ENCODE results near the gene CDCP1. TPM values are rescaled to one million over a fixed set of nuclear protein-coding genes. Genes with fewer than 3 reads are reported as not detected.
"Not testable (repeated sequence)": the region's sequence is repeated elsewhere in the genome, so short reads cannot be mapped to it uniquely, and the experiment has no call there.

Gene CDCP1
- total RNA-seq, 2 donors from 2014 or later: 14.3 to 21.5 TPM

DNA sequence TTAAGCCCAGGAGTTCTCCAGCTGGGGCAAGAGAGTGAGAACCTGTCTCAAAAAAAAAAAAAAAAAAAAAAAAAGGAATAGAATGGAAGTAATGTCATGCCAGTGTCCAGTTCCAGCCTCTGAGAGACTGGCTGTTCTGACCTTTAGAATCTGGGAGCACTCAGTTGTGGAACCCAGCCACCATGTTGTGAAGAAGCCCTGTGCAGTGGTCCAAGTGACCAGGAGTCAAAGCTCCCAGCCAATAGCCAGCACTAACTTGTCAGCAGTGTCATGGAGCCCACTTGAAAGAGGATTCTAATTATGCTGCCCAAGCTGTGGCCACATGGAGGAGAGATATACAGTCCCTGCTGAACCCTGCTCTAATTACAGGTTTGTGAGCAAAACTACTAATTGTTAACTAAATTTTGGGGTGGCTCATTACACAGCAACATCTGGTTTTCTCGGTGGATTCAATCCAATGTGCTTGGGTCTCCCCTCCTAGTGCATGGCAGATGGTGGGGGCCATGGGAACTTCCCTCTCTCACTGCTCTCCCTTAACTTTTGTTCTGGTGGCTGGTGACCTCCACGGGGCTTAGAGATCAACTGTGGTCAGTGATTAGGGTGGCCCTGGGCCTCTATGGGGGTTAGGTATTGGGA lies 64.6 kb downstream of the CDCP1 start:
- H3K9me3 ChIP-seq: no peaks in the 10 kb centered on the region
- TF ChIP-seq, protein P1, sequence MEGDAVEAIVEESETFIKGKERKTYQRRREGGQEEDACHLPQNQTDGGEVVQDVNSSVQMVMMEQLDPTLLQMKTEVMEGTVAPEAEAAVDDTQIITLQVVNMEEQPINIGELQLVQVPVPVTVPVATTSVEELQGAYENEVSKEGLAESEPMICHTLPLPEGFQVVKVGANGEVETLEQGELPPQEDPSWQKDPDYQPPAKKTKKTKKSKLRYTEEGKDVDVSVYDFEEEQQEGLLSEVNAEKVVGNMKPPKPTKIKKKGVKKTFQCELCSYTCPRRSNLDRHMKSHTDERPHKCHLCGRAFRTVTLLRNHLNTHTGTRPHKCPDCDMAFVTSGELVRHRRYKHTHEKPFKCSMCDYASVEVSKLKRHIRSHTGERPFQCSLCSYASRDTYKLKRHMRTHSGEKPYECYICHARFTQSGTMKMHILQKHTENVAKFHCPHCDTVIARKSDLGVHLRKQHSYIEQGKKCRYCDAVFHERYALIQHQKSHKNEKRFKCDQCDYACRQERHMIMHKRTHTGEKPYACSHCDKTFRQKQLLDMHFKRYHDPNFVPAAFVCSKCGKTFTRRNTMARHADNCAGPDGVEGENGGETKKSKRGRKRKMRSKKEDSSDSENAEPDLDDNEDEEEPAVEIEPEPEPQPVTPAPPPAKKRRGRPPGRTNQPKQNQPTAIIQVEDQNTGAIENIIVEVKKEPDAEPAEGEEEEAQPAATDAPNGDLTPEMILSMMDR (IDR thresholded peaks at IDR 0.05): no peak
- TF ChIP-seq POLR2A (IDR thresholded peaks at IDR 0.05) (no peak), POLR2AphosphoS5 (IDR thresholded peaks at IDR 0.05) (no peak)
- no peaks in the 10 kb centered on the region for H3K36me3 ChIP-seq
- intact Hi-C loops (cut with DNase I): no loop called here
- no peaks in the 10 kb centered on the region for H3K27me3 ChIP-seq (replicated peaks; ENCODE audit: insufficient read depth)
- WGBS: 83% methylated on average over 2 of the region's 2 CpGs
- no peak overlapping the region for H3K27ac ChIP-seq
- DNase-seq (ENCODE audit: low spot score): no peak
- H3K4me3 ChIP-seq: no peak overlapping the region
- no peaks in the 10 kb centered on the region for H3K4me1 ChIP-seq (replicated peaks)

DNA sequence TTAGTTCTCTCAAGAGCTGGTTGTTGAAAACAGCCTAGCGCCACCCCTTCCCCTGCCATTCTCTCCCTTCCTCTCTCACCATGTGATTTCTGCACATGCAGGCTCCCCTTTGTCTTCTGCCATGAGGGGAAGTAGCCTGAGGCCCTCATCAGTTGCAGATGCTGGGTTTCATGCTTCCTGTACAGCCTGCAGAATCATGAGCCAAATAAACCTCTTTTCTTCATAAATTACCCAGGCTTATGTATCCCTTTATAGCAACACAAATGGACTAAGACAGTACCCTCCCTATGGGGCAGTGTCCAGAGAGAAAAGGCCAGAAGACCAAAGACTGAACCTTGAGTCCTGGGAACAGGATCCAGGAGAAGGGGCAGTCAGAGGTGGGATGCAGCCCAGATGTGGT lies 65.4 kb downstream of the CDCP1 start:
- no peaks in the 10 kb centered on the region for H3K9me3 ChIP-seq
- no peak for TF ChIP-seq POLR2AphosphoS5 (IDR thresholded peaks at IDR 0.05)
- TF ChIP-seq, protein P1 (IDR thresholded peaks at IDR 0.05): no peak
- TF ChIP-seq POLR2A (IDR thresholded peaks at IDR 0.05): no peak
- H3K4me3 ChIP-seq: no peak overlapping the region
- no peaks in the 10 kb centered on the region for H3K36me3 ChIP-seq
- 83% methylated on average over 1 of the region's 1 CpG for WGBS
- intact Hi-C loops (cut with DNase I): no loop called here
- H3K4me1 ChIP-seq (replicated peaks): no peaks in the 10 kb centered on the region
- DNase-seq (ENCODE audit: low spot score): no peak
- no peaks in the 10 kb centered on the region for H3K27me3 ChIP-seq (replicated peaks; ENCODE audit: insufficient read depth)
- H3K27ac ChIP-seq: no peak overlapping the region

DNA sequence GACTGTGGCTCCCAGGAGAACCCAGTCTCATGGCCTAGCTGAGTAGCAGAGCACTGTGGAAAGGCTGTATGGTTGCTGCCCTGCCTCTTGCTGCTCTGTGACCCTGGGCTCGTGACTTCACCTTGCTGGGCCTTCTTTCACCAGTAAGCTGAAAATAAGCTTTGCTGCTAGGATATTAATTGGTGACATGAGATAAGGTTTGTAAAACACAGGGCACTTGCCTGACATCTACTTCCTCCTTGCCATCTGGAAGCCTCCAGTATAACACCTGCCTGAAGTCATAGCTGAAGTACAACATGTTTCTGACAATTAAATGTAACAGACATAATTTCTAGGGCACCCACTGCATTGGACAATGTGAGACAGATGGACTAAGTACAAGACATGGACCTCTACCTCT lies 66.5 kb downstream of the CDCP1 start:
- intact Hi-C loops (cut with DNase I): no loop called here
- Histone ChIP-seq H3K4me3 (no peak overlapping the region), H3K27me3 (replicated peaks; ENCODE audit: insufficient read depth) (no peaks in the 10 kb centered on the region), H3K9me3 (no peaks in the 10 kb centered on the region), H3K4me1 (replicated peaks) (no peaks in the 10 kb centered on the region), H3K36me3 (no peaks in the 10 kb centered on the region), H3K27ac (no peak overlapping the region)
- no peak for DNase-seq (ENCODE audit: low spot score)
- TF ChIP-seq POLR2A (IDR thresholded peaks at IDR 0.05) (no peak), POLR2AphosphoS5 (IDR thresholded peaks at IDR 0.05) (no peak)
- TF ChIP-seq, protein P1 (IDR thresholded peaks at IDR 0.05): no peak
- WGBS: 100% methylated on average over 1 of the region's 1 CpG

DNA sequence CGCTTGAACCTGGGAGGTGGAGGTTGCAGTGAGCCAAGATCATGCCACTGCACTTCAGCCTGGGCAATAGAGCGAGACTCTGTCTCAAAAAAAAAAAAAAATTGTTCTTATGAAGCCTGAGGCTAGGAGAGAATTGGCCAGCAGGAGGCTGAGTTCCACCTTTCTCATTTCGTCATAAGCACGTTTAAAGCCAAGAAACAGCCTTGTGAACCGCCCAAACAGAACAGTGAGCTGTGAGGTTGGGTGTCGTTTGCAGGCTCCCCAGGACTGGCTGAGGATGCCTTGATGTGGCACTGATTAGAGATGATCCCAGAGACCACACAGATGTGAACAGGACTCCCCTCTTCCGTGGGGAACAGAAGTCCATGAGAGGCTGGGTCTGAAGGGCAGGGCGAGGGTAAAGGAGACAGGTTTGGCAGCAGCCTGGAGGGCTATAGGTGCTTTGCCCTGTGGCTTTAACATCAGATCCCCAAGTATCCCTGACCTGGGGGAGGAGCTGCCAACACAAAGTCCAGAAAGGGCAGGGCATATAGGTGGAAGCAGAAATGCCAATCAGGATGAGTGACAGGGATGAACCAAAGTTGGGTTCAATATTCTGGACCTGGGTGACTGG lies 67.2 kb downstream of the CDCP1 start:
- Histone ChIP-seq H3K9me3 (no peaks in the 10 kb centered on the region), H3K4me1 (replicated peaks) (no peaks in the 10 kb centered on the region), H3K4me3 (no peak overlapping the region), H3K27ac (no peak overlapping the region), H3K36me3 (no peaks in the 10 kb centered on the region), H3K27me3 (replicated peaks; ENCODE audit: insufficient read depth) (no peaks in the 10 kb centered on the region)
- 67% methylated on average over 8 of the region's 8 CpGs for WGBS
- no peak for DNase-seq (ENCODE audit: low spot score)
- TF ChIP-seq POLR2AphosphoS5 (IDR thresholded peaks at IDR 0.05): no peak
- TF ChIP-seq, protein P1 (IDR thresholded peaks at IDR 0.05): peak in 2 of 4 experiments; percentile 23 to 27
- intact Hi-C loops (cut with DNase I): no loop called here

DNA sequence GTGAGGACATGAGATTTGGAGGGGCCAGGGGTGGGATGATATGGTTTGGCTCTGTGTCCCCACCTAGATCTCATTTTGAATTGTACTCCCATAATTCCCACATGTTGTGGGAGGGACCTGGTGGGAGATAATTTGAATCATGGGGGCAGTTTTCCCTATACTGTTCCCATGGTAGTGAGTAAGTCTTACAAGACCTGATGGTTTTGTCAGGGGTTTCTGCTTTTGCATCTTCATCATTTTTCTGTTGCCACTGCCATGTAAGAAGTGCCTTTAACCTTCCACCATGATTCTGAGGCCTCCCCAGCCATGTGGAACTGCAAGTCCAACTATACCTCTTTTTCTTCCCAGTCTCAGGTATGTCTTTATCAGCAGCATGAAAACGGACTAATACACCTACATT lies 67.9 kb downstream of the CDCP1 start:
- H3K4me1 ChIP-seq (replicated peaks); H3K27me3 ChIP-seq (replicated peaks; ENCODE audit: insufficient read depth); DNase-seq (ENCODE audit: low spot score); H3K27ac ChIP-seq; intact Hi-C loops (cut with DNase I); H3K4me3 ChIP-seq; H3K9me3 ChIP-seq; H3K36me3 ChIP-seq: not testable (repeated sequence)
- WGBS: 91% methylated on average over 1 of the region's 1 CpG
